Activated naive CD4-positive, alpha-beta T cell treated with anti-CD3 and anti-CD28 coated beads, Interleukin-2, amount 50 U/mL, for 16 hours (primary cell): ENCODE measurements around the gene PRXL2B.
"Not testable (repeated sequence)": the region's sequence is repeated elsewhere in the genome, so short reads cannot be mapped to it uniquely, and the experiment has no call there.

Experiments used
- DNase-seq: peaks from one replicate; pipeline ENCODE4 v3.0.0-alpha.2; 2020

PRXL2B gene, protein sequence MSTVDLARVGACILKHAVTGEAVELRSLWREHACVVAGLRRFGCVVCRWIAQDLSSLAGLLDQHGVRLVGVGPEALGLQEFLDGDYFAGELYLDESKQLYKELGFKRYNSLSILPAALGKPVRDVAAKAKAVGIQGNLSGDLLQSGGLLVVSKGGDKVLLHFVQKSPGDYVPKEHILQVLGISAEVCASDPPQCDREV

DNA sequence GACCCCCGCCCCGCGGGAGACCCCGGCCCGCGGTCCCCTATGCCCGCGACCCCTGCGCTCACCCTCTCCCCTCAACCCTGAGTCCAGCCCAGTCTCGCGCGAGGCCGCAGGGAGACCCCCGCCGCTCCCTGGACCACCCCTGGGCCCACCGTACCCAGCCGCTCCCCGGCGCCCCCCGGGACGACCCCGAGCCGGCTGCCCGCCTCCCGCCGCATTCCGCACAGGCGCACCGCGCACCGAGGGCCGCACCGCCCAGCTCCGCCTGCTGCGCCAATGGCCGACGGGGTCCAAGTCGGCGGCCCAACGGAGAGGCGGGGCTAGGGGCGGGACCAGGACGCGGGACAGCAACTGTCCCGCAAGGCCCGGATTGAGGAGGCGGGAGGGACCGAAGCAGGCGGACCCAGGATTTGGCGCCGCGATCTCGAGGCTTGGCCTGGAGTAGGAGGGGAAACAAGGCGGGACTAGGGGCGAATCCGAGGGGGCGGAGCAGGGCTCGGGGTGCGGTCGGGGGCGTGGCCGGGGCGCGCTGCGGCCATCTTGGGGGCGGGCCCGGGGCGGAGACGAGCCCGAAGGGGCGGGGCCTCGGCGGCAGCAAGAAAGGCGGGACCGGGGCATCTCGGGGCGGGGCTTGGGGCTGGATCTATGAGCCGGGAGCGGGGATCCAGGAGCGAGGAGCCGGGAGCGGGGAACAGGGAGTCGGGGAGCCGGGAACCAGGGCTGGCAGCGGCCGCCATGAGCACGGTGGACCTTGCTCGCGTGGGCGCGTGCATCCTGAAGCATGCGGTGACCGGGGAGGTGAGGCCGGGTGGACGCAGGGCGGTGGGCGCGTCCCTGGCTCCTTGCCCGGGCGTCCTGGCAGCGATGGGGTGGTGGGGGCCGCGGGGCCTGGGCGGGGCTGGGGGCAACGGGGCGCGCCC, at the start of gene PRXL2B:
PRXL2B (plus strand) TSS at position 624 of the 917 bp plus-strand sequence; CDS start at position 733, 109 bp downstream.
- peak; percentile 97 for DNase-seq

DNA sequence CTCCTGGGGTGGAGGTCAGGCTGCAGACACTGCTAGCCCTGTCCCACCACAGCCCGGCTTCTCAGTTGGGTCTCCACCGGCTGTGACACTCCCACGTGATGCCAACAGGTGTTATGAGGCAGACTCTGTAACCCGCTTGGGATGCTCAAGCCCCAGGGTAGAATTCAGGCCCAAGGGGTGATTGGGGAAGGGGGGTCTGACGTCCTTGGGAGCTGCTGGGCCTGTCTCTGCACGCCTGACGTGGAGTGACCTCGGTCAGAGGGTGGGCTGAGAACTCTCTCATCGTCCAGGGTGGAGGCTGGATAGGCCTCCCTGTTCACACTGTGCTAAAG, 48.8 kb upstream of the PRXL2B start:
- no peak for DNase-seq

DNA sequence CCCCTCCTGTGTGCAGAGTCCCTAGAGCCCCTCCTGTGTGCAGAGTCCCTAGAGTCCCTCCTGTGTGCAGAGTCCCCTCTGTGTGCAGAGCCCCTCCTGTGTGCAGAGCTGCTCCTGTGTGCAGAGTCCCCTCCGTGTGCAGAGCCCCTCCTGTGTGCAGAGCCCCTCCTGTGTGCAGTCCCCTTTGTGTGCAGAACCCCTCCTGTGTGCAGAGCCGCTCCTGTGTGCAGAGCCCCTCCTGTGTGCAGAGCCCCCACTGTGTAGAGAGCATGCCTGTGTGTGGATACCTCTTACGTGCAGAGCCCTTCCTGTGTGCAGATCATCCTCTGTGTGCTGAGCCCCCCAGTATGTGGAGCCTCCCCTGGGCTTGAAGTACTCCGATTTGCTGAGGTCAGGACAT, 48.2 kb upstream of the PRXL2B start:
- no peak for DNase-seq

DNA sequence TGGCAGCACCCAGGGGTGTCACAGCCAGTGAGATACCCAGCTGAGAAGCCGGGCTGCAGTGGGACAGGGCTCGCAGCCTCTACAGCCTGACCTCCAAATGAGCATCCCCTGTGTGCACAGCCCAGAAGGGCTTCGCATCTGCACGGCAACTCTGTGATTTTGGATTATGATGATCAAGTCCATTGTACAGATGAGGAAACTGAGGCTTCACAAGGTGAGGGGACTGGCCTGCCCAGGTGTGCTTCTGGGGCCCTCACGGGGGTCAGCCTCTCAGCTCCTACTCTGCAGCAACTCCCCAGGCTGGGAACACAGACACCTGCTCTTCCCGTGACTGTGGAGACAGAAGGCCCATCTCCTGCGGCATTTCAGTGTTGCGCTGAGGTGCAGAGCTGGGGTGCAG, 47.7 kb upstream of the PRXL2B start:
- no peak for DNase-seq

DNA sequence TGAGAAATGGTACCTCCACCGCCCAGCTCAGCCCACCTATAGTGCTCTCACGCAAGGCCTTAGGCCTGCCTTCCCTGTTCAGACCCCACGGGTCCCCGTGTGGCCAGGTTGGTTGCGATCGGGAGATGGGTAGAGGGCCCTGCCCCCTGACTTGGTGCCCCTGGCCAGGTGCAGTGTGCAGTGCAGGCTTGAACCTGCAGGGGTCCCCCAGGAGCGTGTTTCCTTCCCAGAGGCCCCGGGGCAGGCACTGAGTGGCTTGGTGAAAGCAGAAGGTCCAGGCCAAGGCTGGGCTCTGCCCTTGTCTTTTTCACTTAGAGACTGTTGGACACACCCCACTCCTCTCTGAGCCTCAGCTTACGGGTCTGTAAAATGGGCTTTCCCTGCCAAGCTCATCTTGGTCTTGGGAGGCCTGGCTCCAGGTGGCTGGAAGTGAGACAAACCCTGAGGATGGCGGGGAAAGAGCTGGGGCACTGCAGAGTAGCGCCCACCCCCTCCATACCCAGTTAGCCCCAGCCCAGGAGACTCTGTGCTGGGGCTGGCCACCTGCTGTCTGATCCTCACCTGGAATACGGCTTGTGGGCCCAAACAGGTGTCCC, 47.2 kb upstream of the PRXL2B start:
- peak; percentile 45 for DNase-seq

DNA sequence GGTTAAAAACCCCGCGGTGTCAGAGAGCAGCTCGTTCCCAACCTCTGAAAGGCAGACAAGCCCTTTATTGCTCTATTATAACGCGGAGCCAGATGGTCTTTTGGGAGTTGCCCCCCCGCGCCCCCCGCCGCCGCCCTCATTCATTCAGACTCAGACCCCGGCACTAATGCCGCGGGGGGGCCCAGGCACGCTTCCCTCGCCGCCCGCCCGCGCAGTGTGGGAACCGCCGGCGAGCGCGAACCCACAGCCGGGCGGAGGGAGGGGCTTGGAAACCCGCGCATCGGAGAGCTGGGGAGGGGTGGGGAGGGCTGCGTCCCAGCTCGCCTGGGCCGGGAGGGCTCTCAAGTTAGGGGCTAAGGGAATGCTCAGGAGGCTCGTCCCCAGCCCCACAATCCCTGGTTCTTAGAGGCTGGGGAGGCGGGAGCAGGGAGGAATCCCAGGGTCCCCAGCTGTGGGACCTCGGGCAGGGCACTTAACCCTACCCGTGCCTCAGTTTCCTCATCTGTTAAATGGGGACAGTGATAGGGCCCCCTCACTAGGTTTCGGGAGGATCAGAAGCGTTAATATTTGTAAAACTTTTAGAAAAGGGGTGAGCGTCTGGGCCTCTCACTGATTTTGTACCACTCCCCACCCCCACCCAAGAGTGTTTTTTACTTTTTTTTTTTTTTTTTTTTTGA, 45.6 kb upstream of the PRXL2B start:
- DNase-seq = no peak

DNA sequence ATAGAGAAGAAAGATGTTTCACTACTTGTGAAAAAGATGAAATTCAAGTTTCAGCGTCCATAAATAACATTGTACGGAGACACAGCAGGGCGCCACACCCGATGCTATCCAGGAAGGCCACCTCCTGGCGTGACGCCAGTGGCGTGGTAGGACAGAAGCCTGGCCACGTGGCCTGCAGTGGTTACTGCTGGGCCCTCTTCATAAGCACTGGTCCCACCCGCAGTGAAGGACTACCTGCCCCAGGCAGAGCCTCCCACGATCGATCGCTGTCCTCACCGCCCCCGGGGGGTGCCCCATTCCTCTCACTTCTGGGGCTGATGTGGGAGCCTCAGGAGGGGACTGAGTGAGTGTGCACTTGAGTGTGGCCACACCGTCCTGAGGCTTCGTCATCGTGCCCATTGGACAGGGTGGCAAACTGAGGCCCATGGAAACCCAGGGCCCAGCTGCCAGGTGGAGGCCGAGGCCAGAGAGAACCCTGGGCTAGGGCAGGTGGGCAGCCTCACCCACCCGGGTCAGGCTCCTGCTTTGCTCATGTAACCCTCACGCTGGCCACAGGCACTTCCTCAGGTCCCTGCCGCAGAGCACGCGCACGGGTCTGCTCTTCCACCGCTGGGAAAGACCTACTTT, 44.8 kb upstream of the PRXL2B start:
- no peak for DNase-seq

DNA sequence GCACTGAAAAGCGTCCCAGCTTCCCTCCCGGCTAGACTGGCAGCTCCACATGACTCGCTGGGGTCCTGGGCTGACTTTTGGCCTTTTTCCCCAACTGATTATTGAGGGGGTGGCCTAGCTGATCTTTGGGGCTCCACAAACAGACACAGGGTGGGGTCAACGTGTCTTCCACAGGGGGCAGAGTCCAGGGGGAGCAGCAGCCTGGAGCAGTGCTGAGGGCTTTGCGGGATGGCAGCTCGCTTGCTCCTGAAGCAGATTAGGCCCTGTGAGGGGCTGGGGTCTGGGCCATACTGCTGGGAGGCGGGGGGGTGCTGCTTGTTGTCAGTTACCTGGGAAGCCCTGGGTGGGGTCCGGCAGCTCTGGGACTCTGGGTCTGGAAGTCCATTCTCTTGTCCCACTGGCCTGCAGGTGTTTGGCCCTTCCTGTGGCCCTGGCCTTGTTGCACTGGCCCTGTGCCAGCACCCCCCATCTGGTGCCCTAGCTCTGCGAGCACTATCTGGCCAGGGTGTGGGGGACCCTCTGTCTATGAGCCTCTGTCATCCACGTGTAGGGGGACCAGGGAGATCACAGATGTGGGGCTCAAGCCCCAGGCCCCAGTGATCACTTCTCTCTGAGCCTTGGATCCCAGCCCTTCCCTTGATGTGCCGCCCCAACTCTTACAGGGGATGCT, 44.2 kb upstream of the PRXL2B start:
- no peak for DNase-seq

DNA sequence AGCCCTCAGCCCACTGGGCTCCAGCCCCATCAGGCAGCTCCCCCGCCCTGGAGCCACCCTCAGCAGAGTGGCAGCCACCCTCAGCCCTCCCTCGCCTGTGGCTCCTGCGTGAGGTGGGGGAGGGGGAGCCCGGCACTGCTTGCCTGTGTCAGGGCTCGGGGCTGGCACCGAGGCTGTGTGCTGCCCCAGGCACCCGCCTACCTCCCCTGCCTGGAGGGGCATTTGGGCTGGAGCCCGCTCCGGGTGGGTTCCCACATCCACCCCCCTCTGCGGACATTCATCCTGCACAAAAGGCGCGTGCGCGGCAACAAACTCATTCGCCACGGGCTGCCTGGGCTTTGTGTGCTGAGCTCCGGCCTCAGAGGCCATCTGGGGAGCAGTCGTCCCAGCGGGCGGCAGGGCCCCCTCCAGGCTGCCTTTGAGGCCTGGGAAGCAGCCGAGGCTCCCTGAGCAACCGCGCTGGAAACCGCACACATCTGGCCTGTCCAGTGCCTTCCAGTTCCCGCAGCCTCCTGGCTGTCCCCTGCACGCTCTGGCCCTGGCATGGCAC, 43.0 kb upstream of the PRXL2B start:
- DNase-seq = peak; percentile 59

DNA sequence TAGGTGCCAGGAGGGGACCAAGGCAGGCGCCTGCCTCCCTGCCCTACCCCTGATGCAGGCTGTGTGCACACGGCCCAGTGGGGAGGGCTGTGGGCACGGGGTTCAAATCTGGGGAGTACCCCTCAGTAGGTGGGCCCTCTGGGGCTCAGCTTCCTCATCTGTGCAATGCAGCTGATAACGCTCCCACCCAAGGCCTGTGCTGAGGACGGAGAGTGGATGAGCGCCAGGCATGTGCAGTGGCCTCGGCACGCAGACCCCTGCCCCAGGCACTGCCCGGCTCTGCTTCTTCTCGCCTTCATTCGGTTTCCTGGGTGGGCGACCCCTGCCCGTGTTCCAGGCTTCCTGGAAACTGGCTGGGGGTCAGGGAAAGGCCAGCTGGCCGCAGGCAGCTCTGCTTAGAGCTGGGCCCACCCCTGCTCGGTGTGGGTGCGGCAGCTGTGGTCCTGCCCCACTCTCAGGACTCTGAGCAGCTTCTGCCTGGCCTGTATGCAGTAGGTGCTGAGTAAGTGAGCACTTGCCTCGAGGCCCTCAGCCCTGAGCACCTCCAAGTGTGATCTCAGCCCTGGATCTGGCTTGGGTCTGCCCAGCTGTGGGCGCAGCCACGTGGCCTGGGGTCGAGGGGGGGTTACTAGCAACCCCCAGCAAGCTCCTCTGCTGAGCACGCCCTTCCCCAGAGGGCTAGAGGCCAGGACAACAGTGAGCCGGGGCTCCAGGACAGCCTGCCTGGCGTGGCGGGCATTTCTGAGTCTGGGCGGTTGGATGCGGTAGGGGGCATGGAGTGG, 42.3 kb upstream of the PRXL2B start:
- DNase-seq = no peak

DNA sequence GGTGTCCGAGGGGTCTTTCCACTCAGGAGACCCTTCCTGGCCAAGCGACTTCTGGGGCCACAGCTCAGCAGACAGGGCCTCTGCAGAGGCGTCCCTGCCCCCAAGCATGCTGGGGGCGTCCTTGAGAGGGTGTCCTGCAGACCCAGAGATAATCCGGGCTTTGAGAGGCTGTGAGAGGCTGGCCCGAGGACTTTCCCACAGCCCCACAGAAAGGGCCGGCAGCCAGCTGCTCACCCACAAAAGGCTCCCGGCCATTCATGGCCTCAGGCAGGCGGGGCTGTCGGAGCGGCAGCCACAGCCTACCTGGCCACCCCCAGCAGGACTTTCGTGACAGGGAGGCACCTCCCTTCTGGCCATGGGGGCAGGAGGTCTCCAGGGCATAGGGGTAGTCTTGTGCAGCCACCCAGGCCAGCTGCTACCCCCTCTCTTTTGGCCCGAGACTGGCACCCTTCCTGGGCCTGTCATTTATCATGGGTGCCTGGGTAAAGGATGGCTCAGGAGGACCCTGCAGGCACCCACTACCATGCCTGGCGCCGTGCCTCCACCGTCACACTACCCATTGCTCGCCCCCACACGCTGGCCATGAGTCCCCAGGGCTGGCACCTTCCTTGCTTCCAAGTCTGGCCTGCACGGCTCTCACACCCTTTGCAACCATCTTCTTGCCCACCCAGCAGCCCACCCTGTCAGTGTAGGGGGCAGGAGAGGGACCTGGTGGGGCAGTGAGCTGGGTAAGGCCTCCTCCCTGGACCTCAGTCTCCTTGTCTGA, 41.5 kb upstream of the PRXL2B start:
- DNase-seq = no peak

DNA sequence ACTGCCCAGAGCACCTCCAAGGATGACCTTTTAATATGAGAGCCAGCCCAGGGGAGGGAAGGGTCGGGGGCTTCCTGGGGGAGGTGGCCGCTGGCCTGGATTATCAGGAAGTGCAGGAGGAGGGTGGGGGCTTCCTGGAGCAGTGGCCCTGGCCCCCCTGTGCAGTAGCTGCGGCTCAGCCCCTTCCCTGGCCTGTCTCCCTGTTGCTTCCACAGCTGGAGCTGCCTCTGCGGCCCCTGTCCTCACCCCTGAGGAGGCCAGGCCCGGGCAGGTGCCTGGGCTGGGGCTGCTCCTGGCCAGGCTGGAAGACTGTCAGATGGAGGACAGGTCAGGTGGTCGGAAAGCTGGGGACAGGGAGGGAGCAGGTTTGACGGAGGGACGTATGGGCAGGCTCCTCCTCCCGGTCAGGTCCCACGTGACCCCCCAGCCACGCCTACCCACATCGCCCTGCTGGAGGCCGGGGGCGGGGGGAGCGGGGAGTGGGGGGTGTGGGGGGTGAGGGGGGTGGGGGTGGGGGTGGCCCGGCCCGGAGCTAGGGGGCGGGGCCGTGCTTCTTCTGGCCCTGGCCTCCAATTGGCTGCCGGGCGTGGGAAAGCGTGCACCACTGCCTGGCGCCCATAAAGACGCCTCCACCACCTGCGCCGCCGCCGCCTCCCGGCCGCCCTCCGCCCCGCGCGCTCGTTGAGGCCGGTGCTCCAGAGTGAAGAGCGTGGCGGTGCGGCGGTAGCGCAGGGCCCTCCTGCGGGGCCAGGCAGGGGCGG, 40.6 kb upstream of the PRXL2B start:
- DNase-seq = peak; percentile 86

DNA sequence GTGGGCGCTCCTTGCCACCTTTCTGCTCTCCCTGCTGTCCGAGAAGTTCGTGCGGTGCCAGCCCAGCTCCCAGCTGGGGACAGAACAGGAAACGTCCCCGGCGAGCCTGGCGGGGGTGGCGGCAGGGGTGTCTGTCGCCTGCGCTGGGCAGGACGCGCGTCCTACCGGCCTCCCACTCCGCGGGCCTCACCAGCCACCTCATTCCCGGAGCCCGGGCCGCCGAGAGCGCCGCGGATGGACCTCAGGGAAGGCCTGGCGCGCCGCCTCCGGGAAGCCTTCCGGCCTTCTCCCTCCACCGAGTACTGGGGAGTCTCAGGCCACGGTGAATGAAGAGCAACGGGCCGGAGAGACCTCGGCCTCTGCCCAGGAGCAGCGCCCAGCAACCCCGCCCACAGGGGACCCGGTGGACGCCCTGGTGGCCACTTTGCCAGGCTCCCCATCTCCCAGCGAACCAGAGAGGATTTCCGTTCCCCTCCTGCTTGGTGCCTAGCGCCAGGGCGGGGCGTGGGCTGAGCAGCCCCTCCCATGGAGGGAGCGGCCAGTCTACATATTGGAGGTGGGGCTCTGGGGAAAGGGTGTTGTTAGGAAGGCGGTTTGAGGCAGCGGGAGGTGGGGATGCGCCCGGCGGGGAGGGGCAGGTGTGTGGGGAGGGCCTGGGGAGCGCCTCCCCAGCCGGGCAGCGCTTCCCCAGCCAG, 39.9 kb upstream of the PRXL2B start:
- DNase-seq = peak; percentile 75

DNA sequence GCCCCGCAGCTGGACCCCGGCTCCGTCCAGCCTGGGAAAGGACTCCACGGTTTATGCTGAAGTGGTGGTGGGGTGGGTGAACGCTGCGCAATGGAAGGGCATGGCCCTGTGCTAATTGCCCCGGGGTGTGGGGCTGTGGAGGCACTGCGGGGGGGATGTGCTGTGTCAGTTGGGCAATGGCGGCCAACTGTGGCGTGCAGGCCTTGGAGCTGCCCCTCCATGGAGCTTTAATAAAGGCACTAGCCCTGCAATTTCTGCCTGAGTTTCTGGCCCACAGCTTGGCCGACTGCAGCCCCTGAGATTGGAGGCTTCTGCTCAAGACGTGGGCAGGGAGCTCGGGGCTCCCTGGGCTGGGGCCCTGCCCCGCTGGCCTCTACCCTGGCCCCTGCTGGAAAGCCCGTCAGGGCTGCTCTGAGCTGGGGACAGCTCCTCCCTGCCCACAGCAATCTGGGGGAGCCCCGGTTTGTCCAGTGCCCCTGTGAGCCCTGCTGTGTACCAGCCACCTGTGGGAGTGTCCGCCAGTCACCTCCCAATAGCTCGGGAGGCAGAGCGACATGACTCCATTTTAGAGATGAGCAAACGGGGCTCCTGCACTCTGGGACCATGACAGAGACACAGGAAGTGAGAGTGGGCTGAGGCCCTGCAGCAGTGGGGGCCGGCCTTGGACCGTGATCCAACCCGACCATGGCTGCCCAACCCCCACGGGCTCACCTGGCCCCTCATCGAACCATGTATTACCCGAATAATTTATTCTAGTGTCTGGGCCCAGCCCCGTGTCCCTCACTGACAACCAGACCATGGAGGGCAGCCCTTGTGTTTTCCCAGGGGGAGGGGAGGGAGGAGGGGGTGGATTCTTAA, 39.1 kb upstream of the PRXL2B start:
- peak; percentile 40 for DNase-seq

DNA sequence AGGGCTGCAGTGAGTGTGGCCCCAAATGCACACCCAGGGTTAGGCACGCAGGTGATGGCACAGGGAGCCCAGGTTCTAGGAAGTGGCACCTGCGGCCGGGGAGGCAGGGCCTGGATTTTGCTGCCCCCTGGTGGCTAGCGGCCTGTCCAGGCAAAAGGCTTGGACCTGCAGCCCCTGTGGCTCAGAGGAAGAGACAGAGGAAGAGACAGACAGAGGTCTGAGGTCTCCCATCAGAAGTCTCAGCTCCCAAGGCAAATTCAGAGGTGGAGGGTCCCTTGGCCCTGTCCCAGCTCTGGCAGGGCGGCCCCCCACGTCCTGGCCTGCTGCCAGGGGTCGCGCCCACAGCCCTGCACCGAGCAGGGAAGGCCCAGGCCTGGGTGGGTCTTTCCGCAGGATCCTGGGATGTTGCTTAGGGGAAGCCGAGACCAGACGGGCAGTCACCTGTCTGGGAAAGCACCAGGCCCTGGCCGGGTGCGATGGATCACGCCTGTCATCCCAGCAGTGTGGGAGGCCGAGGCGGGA, 38.4 kb upstream of the PRXL2B start:
- DNase-seq = peak; percentile 83

DNA sequence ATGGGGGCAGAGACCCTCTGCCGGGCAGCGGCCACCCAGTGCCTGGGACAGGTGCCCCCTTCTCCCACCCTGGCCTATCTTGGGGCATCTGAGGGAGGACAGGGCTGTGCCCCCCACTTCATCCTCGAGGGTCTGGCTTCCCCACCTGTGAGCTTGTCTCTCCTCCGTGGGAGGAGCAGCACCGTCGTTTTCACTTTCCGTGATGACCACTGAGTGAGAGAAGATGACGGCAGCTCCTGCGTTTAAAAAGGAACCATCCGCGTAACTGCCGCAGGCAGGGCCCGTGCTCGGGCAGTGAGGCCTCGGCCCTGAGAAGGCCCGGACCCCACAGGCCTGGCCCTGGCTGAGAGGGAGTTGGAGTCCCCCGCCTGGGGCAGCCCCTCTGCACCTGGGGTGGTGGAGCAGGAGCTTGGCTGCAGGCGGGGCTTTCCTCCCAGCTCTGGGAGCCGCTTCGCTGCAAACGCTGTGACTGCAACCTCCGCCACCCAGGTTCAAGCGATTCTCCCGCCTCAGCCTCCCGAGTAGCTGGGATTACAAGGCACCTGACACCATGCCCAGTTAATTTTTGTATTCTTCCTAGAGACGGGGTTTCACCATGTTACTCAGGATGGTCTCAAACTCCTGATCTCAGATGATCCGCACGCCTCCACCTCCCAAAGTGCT, 37.1 kb upstream of the PRXL2B start:
- DNase-seq = not testable (repeated sequence)

DNA sequence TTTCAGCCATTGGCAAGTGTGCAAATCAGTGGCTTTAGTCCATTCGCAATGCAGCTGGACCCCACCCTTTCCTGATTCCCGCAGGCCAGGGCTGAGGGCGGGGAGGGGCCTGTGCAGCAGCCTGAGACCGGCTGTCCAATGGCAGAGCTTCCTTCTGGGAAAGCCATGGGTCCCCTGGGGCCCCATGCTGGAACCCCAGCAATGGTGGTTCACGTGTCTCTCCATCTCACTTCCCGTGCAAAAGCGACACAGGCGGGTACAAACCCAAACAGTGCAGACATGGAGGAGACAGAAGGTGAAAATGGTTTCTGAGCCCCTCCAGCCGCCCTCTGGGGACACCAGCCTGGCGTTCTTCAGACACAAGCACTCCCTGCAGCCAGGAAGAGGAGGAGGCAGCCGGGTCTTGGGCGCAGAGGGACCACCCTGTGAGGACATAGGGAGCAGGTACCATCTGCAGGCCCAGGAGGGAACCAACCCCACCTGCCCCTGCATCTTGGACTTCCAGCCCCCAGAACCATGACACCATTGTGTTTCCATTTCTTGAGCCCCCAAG, 36.2 kb upstream of the PRXL2B start:
- DNase-seq = not testable (repeated sequence)
